CD4-positive, CD25-positive, alpha-beta regulatory T cell (primary cell): Measurements from ENCODE around the gene ALDH3B2. TPM values are rescaled to one million over a fixed set of nuclear protein-coding genes. Genes with fewer than 3 reads are reported as not detected.
"Not testable (repeated sequence)": the region's sequence is repeated elsewhere in the genome, so short reads cannot be mapped to it uniquely, and the experiment has no call there.

ENCODE experiments used
- ATAC-seq, 2 donors: fragments of 150-1000 bp; cut with Tn5 transposase; one replicate each; pipeline ENCODE4 v1.10.0; 2021; ENCODE audit warnings: low read depth in 2 of 2, moderate number of reproducible peaks in 2 of 2, moderate library complexity in 1 of 2
- DNase-seq, 3 donors: peaks; one replicate each; pipeline versions ENCODE4 v3.0.0 to v3.0.0-alpha.2; 2012 to 2022; ENCODE audit warnings: mixed read lengths in 1 of 3
- H3K27ac ChIP-seq: one replicate; pipeline ENCODE4 v1.7.0; 2013; ENCODE audit warnings: mild to moderate bottlenecking, low read length; ENCODE audit not compliant: insufficient read depth, poor library complexity, severe bottlenecking
- H3K27me3 ChIP-seq: one replicate; pipeline ENCODE4 v1.7.0; 2013; ENCODE audit warnings: low read length; ENCODE audit not compliant: control insufficient read depth, insufficient read depth
- H3K36me3 ChIP-seq: one replicate; pipeline ENCODE4 v1.7.0; 2013; ENCODE audit warnings: mild to moderate bottlenecking, low read length, moderate library complexity; ENCODE audit not compliant: control insufficient read depth, insufficient read depth
- H3K4me1 ChIP-seq: 2 replicates; pipeline ENCODE4 v1.7.0; 2013; ENCODE audit warnings: mild to moderate bottlenecking, low read length; ENCODE audit not compliant: insufficient read depth, control insufficient read depth, poor library complexity, severe bottlenecking
- H3K4me3 ChIP-seq: one replicate; pipeline ENCODE4 v1.7.0; 2013; ENCODE audit warnings: low read depth, mild to moderate bottlenecking, low read length, moderate library complexity
- H3K9me3 ChIP-seq, 2 experiments: 1 replicate in 1 of 2; 2 replicates in 1 of 2; pipeline ENCODE4 v1.7.0; 2013; ENCODE audit warnings: low read length in 2 of 2, mild to moderate bottlenecking in 1 of 2, moderate library complexity in 1 of 2; ENCODE audit not compliant: control insufficient read depth in 2 of 2
- H3K27ac Mint-ChIP-seq, 3 donors: one replicate each; pipeline ENCODE4 v1.8.0; 2020 to 2022; ENCODE audit warnings: mild to moderate bottlenecking in 3 of 3, mixed read lengths in 3 of 3, moderate library complexity in 2 of 3
- H3K27me3 Mint-ChIP-seq: one replicate; pipeline ENCODE4 v1.8.0; 2022; ENCODE audit warnings: mild to moderate bottlenecking, mixed read lengths
- H3K36me3 Mint-ChIP-seq: one replicate; pipeline ENCODE4 v1.8.0; 2020; ENCODE audit warnings: mixed read lengths
- H3K4me1 Mint-ChIP-seq, 4 donors: one replicate each; pipeline ENCODE4 v1.8.0; 2020 to 2022; ENCODE audit warnings: mixed read lengths in 4 of 4, mild to moderate bottlenecking in 1 of 4
- H3K4me3 Mint-ChIP-seq, 4 donors: one replicate each; pipeline ENCODE4 v1.8.0; 2020 to 2022; ENCODE audit warnings: mild to moderate bottlenecking in 4 of 4, mixed read lengths in 4 of 4, moderate library complexity in 3 of 4
- H3K9me3 Mint-ChIP-seq, 7 donors: one replicate each; pipeline ENCODE4 v1.8.0; 2020 to 2022; ENCODE audit warnings: mixed read lengths in 7 of 7, mild to moderate bottlenecking in 3 of 7, moderate library complexity in 2 of 7
- polyA plus RNA-seq, 4 donors: library from polyadenylated mRNA; unstranded; fragments of 300-500 nt; fragmentation: Illumina TruSeq; gene quantifications; one replicate each; pipeline ENCODE4 v1.2.3, GENCODE V29; 2021
- total RNA-seq: library from RNA; stranded (reverse); gene quantifications from one replicate; pipeline ENCODE4 v1.2.3, GENCODE V29; 2022

ALDH3B2 gene
- total and polyA plus RNA-seq, 5 donors from 2014 or later: not detected

DNA sequence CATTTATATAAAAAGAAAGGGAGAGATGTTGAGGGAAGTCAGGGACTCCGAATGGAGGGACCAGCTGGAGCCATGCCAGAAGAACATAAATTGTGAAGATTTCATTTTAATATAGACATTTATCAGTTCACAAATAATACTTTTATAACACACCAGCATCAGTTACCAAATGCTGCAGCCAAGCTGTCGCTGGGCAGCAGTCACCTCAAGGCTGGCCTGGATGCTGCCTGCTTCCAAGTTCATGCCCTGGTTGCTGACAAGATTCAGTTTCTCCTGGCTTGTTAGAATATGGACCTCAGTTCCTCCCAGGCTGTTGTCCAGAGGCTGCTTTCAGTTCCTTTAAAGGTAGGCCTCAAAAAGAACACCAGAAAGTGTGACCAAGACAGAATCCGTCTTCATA is 30.8 kb upstream of the ALDH3B2 start:
- H3K4me3 Mint-ChIP-seq: no peak overlapping the region
- no peaks in the 10 kb centered on the region for H3K36me3 Mint-ChIP-seq
- Histone ChIP-seq H3K9me3 (no peaks in the 10 kb centered on the region), H3K4me3 (no peak overlapping the region), H3K36me3 (no peaks in the 10 kb centered on the region), H3K4me1 (no peaks in the 10 kb centered on the region), H3K27me3 (no peaks in the 10 kb centered on the region), H3K27ac (no peak overlapping the region)
- ATAC-seq (no peak), DNase-seq (no peak)
- H3K4me1 Mint-ChIP-seq: no peaks in the 10 kb centered on the region
- peaks cover 0 to 2% (median 0%) of the 10 kb centered on the region in 7 donors for H3K9me3 Mint-ChIP-seq
- no peak overlapping the region for H3K27ac Mint-ChIP-seq
- peaks cover 45% of the 10 kb centered on the region for H3K27me3 Mint-ChIP-seq

- H3K9me3 Mint-ChIP-seq: peaks cover 0 to 2% (median 0%) of the 10 kb centered on the region in 7 donors
- H3K36me3 Mint-ChIP-seq: no peaks in the 10 kb centered on the region
Observed at GRCh38 chr11:67704524-67704923, 30.1 kb upstream of the ALDH3B2 start.

GRCh38 chr11:67703709-67704108 is 29.3 kb upstream of the ALDH3B2 start:
- not testable (repeated sequence) for H3K27me3 ChIP-seq, H3K9me3 ChIP-seq, H3K4me1 ChIP-seq, H3K27ac Mint-ChIP-seq, H3K36me3 ChIP-seq, H3K4me1 Mint-ChIP-seq, H3K4me3 Mint-ChIP-seq, H3K9me3 Mint-ChIP-seq, H3K36me3 Mint-ChIP-seq, DNase-seq, H3K4me3 ChIP-seq, H3K27ac ChIP-seq, ATAC-seq
- H3K27me3 Mint-ChIP-seq: peaks cover 45% of the 10 kb centered on the region

More at GRCh38 chr11:67704524-67704923, 30.1 kb upstream of the ALDH3B2 start:
- no peaks in the 10 kb centered on the region for H3K4me1 ChIP-seq
- DNase-seq: no peak
- no peak overlapping the region for H3K27ac ChIP-seq
- ATAC-seq: no peak
- Mint-ChIP-seq H3K27ac (no peak overlapping the region), H3K27me3 (peaks cover 45% of the 10 kb centered on the region), H3K4me1 (no peaks in the 10 kb centered on the region), H3K4me3 (no peak overlapping the region)
- H3K36me3 ChIP-seq: no peaks in the 10 kb centered on the region
- H3K27me3 ChIP-seq: no peaks in the 10 kb centered on the region
- H3K9me3 ChIP-seq: no peaks in the 10 kb centered on the region
- no peak overlapping the region for H3K4me3 ChIP-seq

DNA sequence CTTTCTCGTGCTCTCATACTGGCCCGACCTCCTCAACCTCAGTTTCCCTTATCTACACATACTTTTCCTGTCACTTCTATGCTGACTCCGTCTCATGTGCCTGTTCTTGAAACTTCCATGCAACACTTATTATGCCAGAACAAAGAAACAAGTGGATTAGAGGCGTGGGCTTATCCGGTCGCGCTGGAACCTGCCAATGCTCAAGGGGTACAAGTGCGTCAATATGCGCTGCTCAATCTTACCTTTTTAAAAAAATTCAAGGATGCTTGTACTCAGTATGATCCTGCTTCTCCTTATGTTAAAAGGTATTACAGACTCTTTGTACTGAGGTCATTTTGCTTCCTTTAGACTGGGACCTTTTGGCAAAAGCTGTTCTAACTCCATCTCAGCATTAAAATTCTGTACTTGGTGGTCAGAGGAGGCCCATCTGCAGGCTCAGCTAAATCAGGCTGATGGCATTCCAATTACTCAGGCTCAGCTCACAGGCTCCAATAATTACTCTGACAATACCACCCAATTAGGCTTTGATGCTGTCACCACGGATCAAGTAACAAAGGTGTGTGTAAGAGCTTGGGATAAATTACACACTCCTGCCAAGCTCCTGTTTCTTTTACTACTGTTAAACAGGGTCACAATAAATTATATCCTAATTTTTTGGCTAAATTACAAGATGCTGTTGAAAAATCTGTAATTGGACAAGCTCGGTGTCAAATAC is 26.3 kb upstream of the ALDH3B2 start:
- no peaks in the 10 kb centered on the region for H3K36me3 Mint-ChIP-seq
- Histone ChIP-seq H3K27me3 (no peaks in the 10 kb centered on the region), H3K4me1 (no peaks in the 10 kb centered on the region), H3K4me3 (no peak overlapping the region), H3K27ac (no peak overlapping the region), H3K36me3 (no peaks in the 10 kb centered on the region), H3K9me3 (no peaks in the 10 kb centered on the region)
- H3K9me3 Mint-ChIP-seq: peaks cover 0 to 2% (median 0%) of the 10 kb centered on the region in 7 donors
- no peak overlapping the region for H3K4me3 Mint-ChIP-seq
- DNase-seq (no peak), ATAC-seq (no peak)
- H3K27me3 Mint-ChIP-seq: peaks cover 51% of the 10 kb centered on the region
- peak overlapping the region in 1 of 3 donors; percentile 6 for H3K27ac Mint-ChIP-seq
- H3K4me1 Mint-ChIP-seq: no peaks in the 10 kb centered on the region

GRCh38 chr11:67700141-67700540 is 25.7 kb upstream of the ALDH3B2 start:
- peaks cover under 1% of the 10 kb centered on the region for H3K27me3 ChIP-seq
- H3K27ac ChIP-seq: no peak overlapping the region
- peaks cover 51% of the 10 kb centered on the region for H3K27me3 Mint-ChIP-seq
- no peak overlapping the region for H3K4me3 Mint-ChIP-seq
- no peaks in the 10 kb centered on the region for H3K36me3 Mint-ChIP-seq
- peak overlapping the region in 1 of 3 donors; percentile 6 for H3K27ac Mint-ChIP-seq
- H3K4me1 ChIP-seq: no peaks in the 10 kb centered on the region
- no peaks in the 10 kb centered on the region for H3K9me3 ChIP-seq
- no peak for ATAC-seq
- no peaks in the 10 kb centered on the region for H3K4me1 Mint-ChIP-seq
- no peaks in the 10 kb centered on the region for H3K36me3 ChIP-seq
- H3K9me3 Mint-ChIP-seq: peaks cover 0 to 2% (median 0%) of the 10 kb centered on the region in 7 donors
- DNase-seq: no peak
- no peak overlapping the region for H3K4me3 ChIP-seq

DNA sequence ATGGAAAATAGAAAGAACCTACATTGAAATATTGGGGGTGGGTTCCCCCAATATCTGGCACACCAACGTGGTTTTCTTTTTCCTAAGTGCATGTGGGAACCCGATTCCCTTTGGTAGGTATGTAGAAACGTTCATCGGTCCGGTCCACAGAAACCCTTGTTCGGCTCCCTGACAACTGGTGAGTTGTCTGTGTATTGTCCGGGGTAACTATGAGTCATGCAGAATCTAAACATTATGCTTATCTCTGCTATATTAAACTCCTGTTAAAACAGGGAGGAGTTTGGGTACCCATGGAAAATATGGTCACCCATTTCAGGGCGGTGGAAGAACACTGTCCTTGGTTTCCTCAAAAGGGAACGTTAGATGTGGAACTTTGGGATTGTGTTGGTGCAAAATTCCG is 25.1 kb upstream of the ALDH3B2 start:
- Mint-ChIP-seq H3K4me1 (no peaks in the 10 kb centered on the region), H3K36me3 (no peaks in the 10 kb centered on the region), H3K27ac (no peak overlapping the region), H3K27me3 (peaks cover 50% of the 10 kb centered on the region), H3K9me3 (peaks cover 0 to 2% (median 0%) of the 10 kb centered on the region in 7 donors), H3K4me3 (no peak overlapping the region)
- Histone ChIP-seq H3K36me3 (no peaks in the 10 kb centered on the region), H3K9me3 (no peaks in the 10 kb centered on the region), H3K27ac (no peak overlapping the region), H3K27me3 (peaks cover 4% of the 10 kb centered on the region), H3K4me1 (no peaks in the 10 kb centered on the region), H3K4me3 (no peak overlapping the region)
- ATAC-seq: no peak
- no peak for DNase-seq

DNA sequence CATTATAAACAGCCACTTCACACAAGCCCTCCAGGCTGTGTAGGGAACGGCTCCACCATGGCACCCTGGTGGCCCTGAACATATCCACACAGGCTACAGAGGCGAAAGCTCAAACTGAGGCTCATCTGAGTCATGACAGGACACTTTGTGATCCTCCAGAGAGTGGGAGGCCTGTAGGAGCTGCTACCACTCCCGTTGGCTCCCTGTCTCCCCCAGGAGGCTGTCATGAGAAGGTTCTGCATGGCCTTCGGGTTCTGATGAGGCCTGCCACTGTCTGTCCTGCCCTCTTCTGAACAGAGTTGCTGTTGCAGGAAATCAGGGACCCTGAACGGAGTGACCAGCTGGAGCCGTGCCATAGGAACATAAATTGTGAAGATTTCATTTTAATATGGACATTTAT is 23.8 kb upstream of the ALDH3B2 start:
- no peaks in the 10 kb centered on the region for H3K36me3 Mint-ChIP-seq
- H3K9me3 Mint-ChIP-seq: peaks cover 0 to 2% (median 0%) of the 10 kb centered on the region in 7 donors
- Histone ChIP-seq H3K27ac (no peak overlapping the region), H3K36me3 (no peaks in the 10 kb centered on the region), H3K9me3 (no peaks in the 10 kb centered on the region), H3K4me1 (no peaks in the 10 kb centered on the region), H3K4me3 (no peak overlapping the region), H3K27me3 (peaks cover 4% of the 10 kb centered on the region)
- no peak overlapping the region for H3K27ac Mint-ChIP-seq
- peak in 1 of 3 donors; percentile 36 for DNase-seq
- no peaks in the 10 kb centered on the region for H3K4me1 Mint-ChIP-seq
- H3K27me3 Mint-ChIP-seq: peaks cover 40% of the 10 kb centered on the region
- no peak overlapping the region for H3K4me3 Mint-ChIP-seq
- ATAC-seq: no peak

DNA sequence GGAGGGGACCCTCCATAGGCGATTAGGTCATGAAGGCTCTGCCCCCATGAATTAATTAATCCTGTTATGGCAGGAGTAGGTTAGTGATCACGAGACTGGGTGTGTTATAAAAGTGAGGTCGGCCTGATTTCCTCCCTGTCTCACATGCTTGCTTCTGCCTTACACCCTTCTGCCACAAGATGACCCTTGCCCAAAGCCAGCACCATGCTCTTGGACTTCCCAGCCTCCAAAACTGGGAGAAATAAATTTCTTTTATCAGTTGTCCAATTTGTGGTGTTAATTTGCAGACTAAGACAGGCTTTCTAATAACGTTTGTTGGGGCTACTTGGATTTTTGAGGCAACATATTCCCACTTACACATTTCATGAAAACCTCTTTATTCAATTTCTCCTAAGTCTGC is 23.4 kb upstream of the ALDH3B2 start:
- H3K9me3 ChIP-seq: no peaks in the 10 kb centered on the region
- H3K27me3 Mint-ChIP-seq: peaks cover 36% of the 10 kb centered on the region

More for the DNA sequence above, 23.4 kb upstream of the ALDH3B2 start:
- no peaks in the 10 kb centered on the region for H3K36me3 Mint-ChIP-seq
- H3K27ac Mint-ChIP-seq: no peak overlapping the region
- no peaks in the 10 kb centered on the region for H3K4me1 ChIP-seq
- no peak overlapping the region for H3K27ac ChIP-seq
- no peaks in the 10 kb centered on the region for H3K36me3 ChIP-seq
- H3K4me3 ChIP-seq: no peak overlapping the region
- H3K27me3 ChIP-seq: peaks cover 4% of the 10 kb centered on the region
- no peak overlapping the region for H3K4me3 Mint-ChIP-seq
- DNase-seq: no peak
- H3K4me1 Mint-ChIP-seq: no peaks in the 10 kb centered on the region
- peaks cover 0 to 2% (median 0%) of the 10 kb centered on the region in 7 donors for H3K9me3 Mint-ChIP-seq
- ATAC-seq: no peak
